Colonic mucosa (tissue), 4 donors: ENCODE results near the gene DOLK. TPM values are rescaled to one million over a fixed set of nuclear protein-coding genes. Genes with fewer than 3 reads are reported as not detected.

Source experiments
- DNase-seq: peaks from one replicate; pipeline ENCODE4 v3.0.0-alpha.2; 2020
- H3K27ac ChIP-seq: fragments of 200-600 bp; one replicate; pipeline ENCODE4 v1.8.0; 2021
- H3K27me3 ChIP-seq: fragments of 200-600 bp; one replicate; pipeline ENCODE4 v1.8.0; 2021
- H3K36me3 ChIP-seq: fragments of 200-600 bp; one replicate; pipeline ENCODE4 v1.8.0; 2021
- H3K4me1 ChIP-seq: fragments of 200-600 bp; one replicate; pipeline ENCODE4 v1.8.0; 2021; ENCODE audit warnings: mild to moderate bottlenecking
- H3K4me3 ChIP-seq: fragments of 200-600 bp; one replicate; pipeline ENCODE4 v1.8.0; 2021
- H3K9ac ChIP-seq, 2 donors: one replicate each; pipeline ENCODE4 v1.7.0; 2013; ENCODE audit warnings: control low read depth in 2 of 2, low read depth in 2 of 2, low read length in 2 of 2
- H3K9me3 ChIP-seq: fragments of 200-600 bp; one replicate; pipeline ENCODE4 v1.8.0; 2021
- CTCF ChIP-seq: fragments of 200-600 bp; IDR thresholded peaks from one replicate; pipeline ENCODE4 v1.8.0; 2022; ENCODE audit warnings: antibody characterized with exemption, mild to moderate bottlenecking
- intact Hi-C: fragments of 100-400 bp; cut with DNase I; formaldehyde crosslinking; loops from one replicate; pipeline ENCODE4 v1.14.1; 2022
- total RNA-seq, 2 donors: library from RNA; stranded (reverse); fragmentation: NEBNext Ultra II Directional in 1 of 2; extraction: Animal tissue kit (Norgen Biotek cat#: 25700) in 1 of 2; gene quantifications; one replicate each; pipeline ENCODE4 v1.2.1, GENCODE V29; 2021
- donor health status: healthy.
- donor health status: DM: no; HTN: no; CAD: no.
- donor health status: DM: no; HTN: no; CAD: no.

DOLK gene
- total RNA-seq, 2 donors from 2014 or later: 7.9 to 15.8 TPM

DNA sequence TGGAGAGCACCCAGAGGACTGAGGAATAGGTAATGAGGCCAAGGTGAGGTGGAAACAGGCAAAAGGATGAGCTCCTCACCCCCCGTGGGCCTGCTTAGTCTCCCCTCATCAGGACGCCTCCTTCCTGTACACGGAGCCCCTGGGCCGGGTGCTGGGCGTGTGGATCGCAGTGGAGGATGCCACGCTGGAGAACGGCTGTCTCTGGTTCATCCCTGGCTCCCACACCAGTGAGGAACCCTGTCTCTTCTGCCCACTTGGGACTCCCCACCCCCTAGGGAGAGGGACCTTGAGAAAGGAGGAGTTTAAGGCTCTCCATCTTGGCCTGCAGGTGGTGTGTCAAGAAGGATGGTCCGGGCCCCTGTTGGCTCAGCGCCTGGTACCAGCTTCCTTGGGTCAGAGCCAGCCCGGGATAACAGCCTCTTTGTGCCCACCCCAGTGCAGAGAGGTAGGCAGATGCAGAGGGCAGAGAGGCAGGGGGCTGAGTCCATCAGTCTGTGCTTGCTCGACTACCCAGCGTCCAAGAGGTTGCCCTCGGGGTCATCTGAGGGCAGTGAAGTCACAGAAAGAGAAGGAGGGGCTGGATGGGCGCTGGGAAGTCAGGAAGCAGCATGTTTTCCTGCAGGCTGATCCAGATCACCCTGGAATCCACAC lies 7.0 kb downstream of the DOLK start:
- intact Hi-C loops: no loop called here
- Histone ChIP-seq H3K27ac (no peak overlapping the region), H3K27me3 (no peaks in the 10 kb centered on the region), H3K4me1 (no peaks in the 10 kb centered on the region), H3K9ac (no peak overlapping the region), H3K36me3 (no peaks in the 10 kb centered on the region), H3K4me3 (no peak overlapping the region), H3K9me3 (no peaks in the 10 kb centered on the region)
- DNase-seq: no peak
- no peak for TF ChIP-seq CTCF

GRCh38 chr9:128937310-128938165 lies 9.9 kb downstream of the DOLK start:
- H3K36me3 ChIP-seq: no peaks in the 10 kb centered on the region
- no peak for DNase-seq
- intact Hi-C loops: no loop called here
- no peaks in the 10 kb centered on the region for H3K4me1 ChIP-seq
- no peak overlapping the region for H3K27ac ChIP-seq
- H3K9ac ChIP-seq: no peak overlapping the region
- H3K4me3 ChIP-seq: no peak overlapping the region
- no peaks in the 10 kb centered on the region for H3K9me3 ChIP-seq
- no peaks in the 10 kb centered on the region for H3K27me3 ChIP-seq
- no peak for TF ChIP-seq CTCF

GRCh38 chr9:128936171-128936865 lies 11.1 kb downstream of the DOLK start:
- Histone ChIP-seq H3K27ac (no peak overlapping the region), H3K9me3 (no peaks in the 10 kb centered on the region), H3K4me1 (no peaks in the 10 kb centered on the region), H3K27me3 (no peaks in the 10 kb centered on the region), H3K36me3 (no peaks in the 10 kb centered on the region), H3K4me3 (no peak overlapping the region), H3K9ac (no peak overlapping the region)
- intact Hi-C loops: no loop called here
- no peak for DNase-seq
- TF ChIP-seq CTCF: no peak

GRCh38 chr9:128933731-128934130 lies 13.7 kb downstream of the DOLK start:
- H3K9me3 ChIP-seq: no peaks in the 10 kb centered on the region
- H3K4me1 ChIP-seq: no peaks in the 10 kb centered on the region
- H3K27me3 ChIP-seq: no peaks in the 10 kb centered on the region
- no peak overlapping the region for H3K27ac ChIP-seq
- H3K36me3 ChIP-seq: no peaks in the 10 kb centered on the region
- intact Hi-C loops: no loop called here
- DNase-seq: no peak
- H3K9ac ChIP-seq: no peak overlapping the region
- TF ChIP-seq CTCF: no peak
- H3K4me3 ChIP-seq: no peak overlapping the region

DNA sequence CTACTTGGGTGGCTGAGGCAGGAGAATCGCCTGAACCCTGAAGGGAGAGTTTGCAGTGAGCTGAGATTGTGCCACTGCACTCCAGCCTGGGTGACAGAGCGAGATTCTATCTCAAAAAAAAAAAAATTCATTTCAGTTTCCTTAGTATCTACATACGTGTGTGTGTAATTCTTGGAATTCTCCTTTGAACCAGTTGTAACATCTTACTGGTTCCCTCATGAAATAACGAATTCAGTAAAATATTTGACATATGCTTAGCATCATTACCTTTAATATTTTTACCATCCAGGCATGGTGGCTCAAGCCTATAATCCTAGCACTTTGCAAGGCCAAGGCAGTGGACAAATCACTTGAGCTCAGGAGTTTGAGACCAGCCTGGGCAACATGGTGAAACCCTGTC lies 17.8 kb downstream of the DOLK start:
- Histone ChIP-seq H3K4me1 (no peaks in the 10 kb centered on the region), H3K9me3 (no peaks in the 10 kb centered on the region), H3K27me3 (no peaks in the 10 kb centered on the region), H3K9ac (no peak overlapping the region), H3K4me3 (no peak overlapping the region), H3K27ac (no peak overlapping the region), H3K36me3 (no peaks in the 10 kb centered on the region)
- no peak for DNase-seq
- intact Hi-C loops: loop anchor here (2.0 kb wide), 1 partner anchor 67 kb away; no protein-coding TSS in a partner anchor
- TF ChIP-seq CTCF: no peak
